OCI-LY1 (cell line): Measurements from ENCODE around the gene ARHGEF35.

Source experiments
- H2AFZ ChIP-seq: fragments of 200-600 bp; sonication (generic), shearing (Covaris generic); 2 replicates; pipeline ENCODE4 v1.6.0; 2014; ENCODE audit warnings: antibody characterized with exemption, mild to moderate bottlenecking, low read length
- H3F3A ChIP-seq: fragments of 200-600 bp; sonication (generic), shearing (Covaris generic); 2 replicates; pipeline ENCODE4 v1.6.0; 2014; ENCODE audit warnings: mild to moderate bottlenecking, antibody characterized with exemption, low read length, moderate library complexity; ENCODE audit not compliant: insufficient read depth
- H3K27ac ChIP-seq: fragments of 200-600 bp; sonication (generic); 2 replicates; pipeline ENCODE4 v1.5.1; 2014; ENCODE audit warnings: low read length, mixed run types, mild to moderate bottlenecking, low read depth; ENCODE audit not compliant: poor library complexity, severe bottlenecking
- H3K27me3 ChIP-seq: fragments of 200-600 bp; sonication (generic); 2 replicates; pipeline ENCODE4 v1.6.0; 2014; ENCODE audit warnings: antibody characterized with exemption, mild to moderate bottlenecking, low read length, moderate library complexity; ENCODE audit not compliant: insufficient read depth
- H3K36me3 ChIP-seq: fragments of 200-600 bp; sonication (generic); 2 replicates; pipeline ENCODE4 v1.6.1; 2014; ENCODE audit warnings: mild to moderate bottlenecking, antibody characterized with exemption, low read length, moderate library complexity, mixed read lengths; ENCODE audit not compliant: insufficient read depth
- H3K4me1 ChIP-seq: fragments of 200-600 bp; sonication (generic); 2 replicates; pipeline ENCODE4 v1.5.1; 2014; ENCODE audit warnings: mild to moderate bottlenecking, low read length, moderate library complexity; ENCODE audit not compliant: insufficient read depth, severe bottlenecking
- H3K4me2 ChIP-seq: fragments of 200-600 bp; sonication (generic), shearing (Covaris generic); 2 replicates; pipeline ENCODE4 v1.6.1; 2014; ENCODE audit warnings: low read length
- H3K4me3 ChIP-seq: fragments of 200-600 bp; sonication (generic); 2 replicates; pipeline ENCODE4 v1.5.1; 2014; ENCODE audit warnings: low read length, low read depth, mild to moderate bottlenecking, mixed read lengths; ENCODE audit not compliant: poor library complexity, severe bottlenecking
- H3K79me2 ChIP-seq: fragments of 200-600 bp; shearing (Covaris generic); 2 replicates; pipeline ENCODE4 v1.6.1; 2016; ENCODE audit warnings: mixed run types, low read length, mixed read lengths; ENCODE audit not compliant: insufficient read depth
- H3K9ac ChIP-seq: fragments of 200-600 bp; sonication (generic), shearing (Covaris generic); 2 replicates; pipeline ENCODE4 v1.6.1; 2014; ENCODE audit warnings: mild to moderate bottlenecking, low read length, mixed read lengths
- H3K9me2 ChIP-seq: fragments of 200-600 bp; sonication (generic), shearing (Covaris generic); 2 replicates; pipeline ENCODE4 v1.6.1; 2014; ENCODE audit warnings: low read depth, mild to moderate bottlenecking, low read length, mixed read lengths
- H3K9me3 ChIP-seq: fragments of 200-600 bp; shearing (Covaris generic); 2 replicates; pipeline ENCODE4 v1.6.1; 2014; ENCODE audit warnings: low read length, mixed read lengths
- H4K20me1 ChIP-seq: fragments of 200-600 bp; sonication (generic), shearing (Covaris generic); 2 replicates; pipeline ENCODE4 v1.6.0; 2016; ENCODE audit warnings: mild to moderate bottlenecking, low read length; ENCODE audit not compliant: insufficient read depth
- CTCF ChIP-seq: fragments of 200-600 bp; sonication (generic), shearing (Covaris generic); IDR thresholded peaks from 2 replicates; pipeline ENCODE4 v1.5.1; 2017; ENCODE audit warnings: mild to moderate bottlenecking, antibody characterized with exemption, low read length, moderate library complexity, mixed read lengths
- EZH2 ChIP-seq: fragments of 200-600 bp; sonication (generic), shearing (Covaris generic); IDR thresholded peaks from 2 replicates; pipeline ENCODE4 v1.8.0; 2017; ENCODE audit warnings: borderline replicate concordance, mixed run types, mild to moderate bottlenecking, antibody characterized with exemption, low read length, moderate library complexity, mixed read lengths

The ARHGEF35 gene

GRCh38 chr7:144164784-144165183 lies 30.8 kb downstream of the ARHGEF35 start:
- no peaks in the 10 kb centered on the region for H3K36me3 ChIP-seq

GRCh38 chr7:144158861-144159260 lies 36.8 kb downstream of the ARHGEF35 start:
- Histone ChIP-seq H3K9me3 (no peaks in the 10 kb centered on the region), H3K36me3 (no peaks in the 10 kb centered on the region), H3K79me2 (no peaks in the 10 kb centered on the region), H3K4me3 (no peak overlapping the region), H3K4me2 (no peak overlapping the region), H3K9ac (no peak overlapping the region), H3F3A (no peaks in the 10 kb centered on the region), H3K27ac (no peak overlapping the region), H3K4me1 (no peaks in the 10 kb centered on the region), H4K20me1 (no peaks in the 10 kb centered on the region), H3K9me2 (no peaks in the 10 kb centered on the region), H3K27me3 (no peaks in the 10 kb centered on the region), H2AFZ (no peak overlapping the region)
- TF ChIP-seq CTCF: no peak
- TF ChIP-seq EZH2: no peak

More at GRCh38 chr7:144164784-144165183, 30.8 kb downstream of the ARHGEF35 start:
- Histone ChIP-seq H3K79me2 (no peaks in the 10 kb centered on the region), H3K4me3 (no peak overlapping the region), H4K20me1 (no peaks in the 10 kb centered on the region), H3K4me1 (no peaks in the 10 kb centered on the region), H3K9ac (no peak overlapping the region), H3K27me3 (no peaks in the 10 kb centered on the region), H3K9me2 (no peaks in the 10 kb centered on the region), H3F3A (no peaks in the 10 kb centered on the region), H2AFZ (no peak overlapping the region), H3K27ac (no peak overlapping the region), H3K4me2 (no peak overlapping the region), H3K9me3 (no peaks in the 10 kb centered on the region)
- no peak for TF ChIP-seq EZH2
- TF ChIP-seq CTCF: no peak

- no peaks in the 10 kb centered on the region; the same call in 1 of the 2 replicates for H3K79me2 ChIP-seq
- no peaks in the 10 kb centered on the region for H3K36me3 ChIP-seq
- H3K4me1 ChIP-seq: no peaks in the 10 kb centered on the region
- H3K27ac ChIP-seq: no peak overlapping the region
- H2AFZ ChIP-seq: no peak overlapping the region
- H3K4me2 ChIP-seq: no peak overlapping the region
- H3K9me2 ChIP-seq: no peaks in the 10 kb centered on the region
- H3K9me3 ChIP-seq: no peaks in the 10 kb centered on the region; the same call in 1 of the 2 replicates
- H3K4me3 ChIP-seq: no peak overlapping the region
- no peak overlapping the region for H3K9ac ChIP-seq
- H4K20me1 ChIP-seq: no peaks in the 10 kb centered on the region
- H3F3A ChIP-seq: no peaks in the 10 kb centered on the region
- TF ChIP-seq EZH2 (no peak), CTCF (no peak)
- H3K27me3 ChIP-seq: no peaks in the 10 kb centered on the region
Observed at GRCh38 chr7:144148224-144148827, 47.3 kb downstream of the ARHGEF35 start.
